ENCODE results near the gene FRK.

DNA sequence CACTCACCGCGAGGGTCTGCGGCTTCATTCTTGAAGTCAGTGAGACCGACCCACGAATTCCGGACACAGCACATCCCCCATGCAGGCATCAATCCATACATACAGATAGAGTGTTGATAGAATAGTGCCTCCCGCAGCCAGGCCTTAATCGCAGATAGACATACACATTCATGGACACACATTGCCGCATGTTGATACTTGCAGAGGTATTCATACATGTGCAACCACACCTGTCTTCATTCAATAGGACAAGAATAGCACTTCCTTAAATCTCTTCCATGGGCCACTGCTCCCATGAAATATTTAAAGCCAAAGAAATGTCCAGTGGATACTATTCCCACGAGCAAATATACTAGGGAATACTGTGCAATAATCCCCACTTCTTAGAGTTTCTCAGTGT lies 170.5 kb downstream of the FRK start:
- TF ChIP-seq POLR2A (IDR thresholded peaks at IDR 0.05) (no peak), EP300 (IDR thresholded peaks at IDR 0.05) (no peak)
- TF ChIP-seq, protein P1, sequence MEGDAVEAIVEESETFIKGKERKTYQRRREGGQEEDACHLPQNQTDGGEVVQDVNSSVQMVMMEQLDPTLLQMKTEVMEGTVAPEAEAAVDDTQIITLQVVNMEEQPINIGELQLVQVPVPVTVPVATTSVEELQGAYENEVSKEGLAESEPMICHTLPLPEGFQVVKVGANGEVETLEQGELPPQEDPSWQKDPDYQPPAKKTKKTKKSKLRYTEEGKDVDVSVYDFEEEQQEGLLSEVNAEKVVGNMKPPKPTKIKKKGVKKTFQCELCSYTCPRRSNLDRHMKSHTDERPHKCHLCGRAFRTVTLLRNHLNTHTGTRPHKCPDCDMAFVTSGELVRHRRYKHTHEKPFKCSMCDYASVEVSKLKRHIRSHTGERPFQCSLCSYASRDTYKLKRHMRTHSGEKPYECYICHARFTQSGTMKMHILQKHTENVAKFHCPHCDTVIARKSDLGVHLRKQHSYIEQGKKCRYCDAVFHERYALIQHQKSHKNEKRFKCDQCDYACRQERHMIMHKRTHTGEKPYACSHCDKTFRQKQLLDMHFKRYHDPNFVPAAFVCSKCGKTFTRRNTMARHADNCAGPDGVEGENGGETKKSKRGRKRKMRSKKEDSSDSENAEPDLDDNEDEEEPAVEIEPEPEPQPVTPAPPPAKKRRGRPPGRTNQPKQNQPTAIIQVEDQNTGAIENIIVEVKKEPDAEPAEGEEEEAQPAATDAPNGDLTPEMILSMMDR (IDR thresholded peaks at IDR 0.05), result no peak
